IMR-90 (cell line): Measurements from ENCODE around the gene LRRC75A. TPM values are rescaled to one million over a fixed set of nuclear protein-coding genes. Genes with fewer than 3 reads are reported as not detected.
A peak's percentile ranks its signal among the peaks of the same experiment; 100 is the strongest.

Source experiments
- ATAC-seq: fragments of 200-7000 bp; cut with Tn5 transposase; 2 replicates; pipeline ENCODE4 v1.9.1; 2020; ENCODE audit warnings: low read depth, mild to moderate bottlenecking, moderate library complexity
- BruUV-seq: library from RNA; stranded (reverse); fragments of 400-500 nt; replicated peaks from 2 replicates; lab custom pipeline; 2021; lab: Mats Ljungman, UMichigan
- CTCF ChIA-PET: fragments of 300-600 bp; formaldehyde crosslinking; extraction: SDS; loops from one replicate; lab custom pipeline; 2021; ENCODE audit warnings: antibody characterized with exemption; lab: Yijun Ruan, JAX
- POLR2A ChIA-PET: fragments of 300-600 bp; sonication (Branson Sonifier 250); formaldehyde crosslinking; loops from one replicate; lab custom pipeline; 2022; ENCODE audit warnings: antibody characterized with exemption; ENCODE audit not compliant: unreplicated experiment; lab: Charles Lee
- DNase-seq: peaks from one replicate; pipeline ENCODE4 v3.0.0; 2013
- H2AFZ ChIP-seq: replicated peaks from 2 replicates; pipeline ENCODE3; 2013; ENCODE audit warnings: low read length, mild to moderate bottlenecking; ENCODE audit not compliant: poor library complexity
- H2AK5ac ChIP-seq: 2 replicates; pipeline ENCODE4 v1.6.1; 2013; ENCODE audit warnings: low read depth, low read length, inconsistent platforms
- H2AK9ac ChIP-seq: replicated peaks from 2 replicates; pipeline ENCODE3; 2013; ENCODE audit warnings: mild to moderate bottlenecking, low read depth, low read length, moderate library complexity; ENCODE audit not compliant: poor library complexity
- H2BK120ac ChIP-seq: 2 replicates; pipeline ENCODE4 v1.6.1; 2013; ENCODE audit warnings: low read depth, low read length, inconsistent platforms
- H2BK15ac ChIP-seq: 3 replicates; pipeline ENCODE4 v1.6.1; 2013; ENCODE audit warnings: low read depth, low read length, inconsistent platforms
- H2BK20ac ChIP-seq: 2 replicates; pipeline ENCODE4 v1.6.1; 2013; ENCODE audit warnings: low read depth, mild to moderate bottlenecking, inconsistent platforms, low read length, moderate library complexity
- H2BK5ac ChIP-seq: 2 replicates; pipeline ENCODE4 v1.6.1; 2013; ENCODE audit warnings: mild to moderate bottlenecking, low read depth, low read length, inconsistent platforms; ENCODE audit not compliant: poor library complexity, severe bottlenecking
- H3K14ac ChIP-seq: replicated peaks from 2 replicates; pipeline ENCODE4 v1.6.1; 2013; ENCODE audit warnings: low read depth, low read length, inconsistent platforms
- H3K18ac ChIP-seq: 2 replicates; pipeline ENCODE4 v1.6.1; 2013; ENCODE audit warnings: low read depth, low read length, control low read depth
- H3K23ac ChIP-seq: 2 replicates; pipeline ENCODE4 v1.6.1; 2013; ENCODE audit warnings: low read depth, low read length, inconsistent platforms
- H3K27ac ChIP-seq: 2 replicates; pipeline ENCODE4 v1.5.1; 2013; ENCODE audit warnings: mild to moderate bottlenecking, control low read depth, low read length; ENCODE audit not compliant: insufficient read depth
- H3K27me3 ChIP-seq: 2 replicates; pipeline ENCODE4 v1.6.1; 2013; ENCODE audit warnings: low read length; ENCODE audit not compliant: control insufficient read depth, insufficient read depth
- H3K36me3 ChIP-seq: 2 replicates; pipeline ENCODE4 v1.6.1; 2013; ENCODE audit warnings: low read length, mixed read lengths; ENCODE audit not compliant: control insufficient read depth, insufficient read depth
- H3K4ac ChIP-seq: 2 replicates; pipeline ENCODE4 v1.6.1; 2013; ENCODE audit warnings: low read depth, low read length, inconsistent platforms
- H3K4me1 ChIP-seq: 2 replicates; pipeline ENCODE4 v1.6.1; 2013; ENCODE audit warnings: low read length, mixed read lengths; ENCODE audit not compliant: control insufficient read depth, insufficient read depth
- H3K4me2 ChIP-seq: 2 replicates; pipeline ENCODE4 v1.6.1; 2013; ENCODE audit warnings: low read depth, mild to moderate bottlenecking, control low read depth, low read length, moderate library complexity
- H3K4me3 ChIP-seq: 2 replicates; pipeline ENCODE4 v1.5.1; 2013; ENCODE audit warnings: low read depth, mild to moderate bottlenecking, control low read depth, low read length, moderate library complexity; ENCODE audit not compliant: insufficient read depth
- H3K56ac ChIP-seq: 2 replicates; pipeline ENCODE4 v1.6.1; 2013; ENCODE audit warnings: low read length, inconsistent platforms; ENCODE audit not compliant: insufficient read depth; ENCODE audit errors: extremely low read depth
- H3K79me1 ChIP-seq, 2 experiments: 2 replicates each; pipeline ENCODE4 v1.6.1; 2013; ENCODE audit warnings: low read length in 2 of 2, inconsistent platforms in 1 of 2, low read depth in 1 of 2
- H3K9ac ChIP-seq: 2 replicates; pipeline ENCODE4 v1.6.1; 2013; ENCODE audit warnings: low read depth, low read length, control low read depth
- H3K9me1 ChIP-seq: 2 replicates; pipeline ENCODE4 v1.6.1; 2013; ENCODE audit warnings: low read length, inconsistent platforms; ENCODE audit not compliant: insufficient read depth
- H3K9me3 ChIP-seq: 2 replicates; pipeline ENCODE4 v1.6.1; 2013; ENCODE audit warnings: low read length; ENCODE audit not compliant: control insufficient read depth, insufficient read depth
- H4K20me1 ChIP-seq: 2 replicates; pipeline ENCODE4 v1.6.1; 2013; ENCODE audit warnings: low read length, inconsistent platforms; ENCODE audit not compliant: insufficient read depth
- H4K5ac ChIP-seq: 2 replicates; pipeline ENCODE4 v1.6.1; 2013; ENCODE audit warnings: mild to moderate bottlenecking, low read depth, low read length, control low read depth
- H4K8ac ChIP-seq, 2 experiments: 2 replicates each; pipeline ENCODE4 v1.6.1; 2013; ENCODE audit warnings: low read depth in 2 of 2, low read length in 2 of 2, control low read depth in 1 of 2, inconsistent platforms in 1 of 2
- H4K91ac ChIP-seq: 2 replicates; pipeline ENCODE4 v1.6.1; 2013; ENCODE audit warnings: low read depth, low read length, inconsistent platforms; ENCODE audit not compliant: insufficient read depth
- BHLHE40 ChIP-seq: fragments of 150-350 bp; IDR thresholded peaks from 2 replicates; pipeline ENCODE4 v1.6.1; 2016; ENCODE audit warnings: mild to moderate bottlenecking, low read depth, low read length
- CHD1 ChIP-seq: IDR thresholded peaks from 2 replicates; pipeline ENCODE4 v1.6.1; 2012; ENCODE audit warnings: low read depth, low read length, improper control_type of control experiment
- CTCF ChIP-seq: conservative IDR thresholded peaks from 2 replicates; pipeline ENCODE4 v1.5.1; 2012; ENCODE audit warnings: mild to moderate bottlenecking, low read depth, low read length, improper control_type of control experiment
- FOS ChIP-seq: fragments of 150-350 bp; IDR thresholded peaks from 2 replicates; pipeline ENCODE4 v1.6.1; 2016; ENCODE audit warnings: low read depth, low read length
- MAFK ChIP-seq: IDR thresholded peaks from 2 replicates; pipeline ENCODE4 v1.6.1; 2012; ENCODE audit warnings: low read depth, low read length, improper control_type of control experiment
- MAZ ChIP-seq: IDR thresholded peaks from 2 replicates; pipeline ENCODE4 v1.6.1; 2012; ENCODE audit warnings: low read depth, mild to moderate bottlenecking, low read length, improper control_type of control experiment, moderate library complexity, borderline replicate concordance
- MXI1 ChIP-seq: IDR thresholded peaks from 2 replicates; pipeline ENCODE4 v1.6.1; 2012; ENCODE audit warnings: low read depth, mild to moderate bottlenecking, low read length, moderate library complexity, borderline replicate concordance
- NFE2L2 ChIP-seq: fragments of 150-350 bp; IDR thresholded peaks from 2 replicates; pipeline ENCODE4 v1.6.1; 2016; ENCODE audit warnings: low read depth, mild to moderate bottlenecking, low read length
- POLR2A ChIP-seq: IDR thresholded peaks from 2 replicates; pipeline ENCODE4 v1.6.1; 2012; ENCODE audit warnings: mild to moderate bottlenecking, low read depth, low read length
- RAD21 ChIP-seq: IDR thresholded peaks from 2 replicates; pipeline ENCODE4 v1.6.1; 2012; ENCODE audit warnings: low read length, improper control_type of control experiment
- SMC3 ChIP-seq: fragments of 150-350 bp; IDR thresholded peaks from 2 replicates; pipeline ENCODE4 v1.6.1; 2016; ENCODE audit warnings: low read depth, mild to moderate bottlenecking, antibody characterized with exemption, low read length, moderate library complexity
- WGBS, 2 experiments: methylation state at CpG; one replicate each; pipeline versions ENCODE4 v1.1.5 to v1.1.7; 2013; ENCODE audit warnings: missing lambda C conversion rate in 2 of 2; ENCODE audit not compliant: insufficient read length in 1 of 2; ENCODE audit errors: extremely low coverage in 2 of 2; 5-methylcytosine and 5-hydroxymethylcytosine counted together
- dilution Hi-C: fragments of 300-500 bp; cut with HindIII; formaldehyde crosslinking; loops from one replicate; pipeline ENCODE4 v1.14.3; 2018; ENCODE audit warnings: low sequenced_read_pairs; ENCODE audit not compliant: unreplicated experiment
- in situ Hi-C: fragments of 300-500 bp; cut with MboI; formaldehyde crosslinking; loops from 3 replicates; pipeline ENCODE4 v1.14.3; 2019; ENCODE audit warnings: low sequenced_read_pairs, inconsistent platforms, mixed read lengths
- intact Hi-C: fragments of 100-400 bp; cut with micrococcal nuclease; formaldehyde crosslinking; loops from 2 replicates; pipeline ENCODE4 v1.10.0; 2022
- polyA plus RNA-seq, 3 experiments: library from polyadenylated mRNA; depleted of rRNA; stranded (reverse); fragments of >200 nt; gene quantifications; 2 replicates each; pipeline ENCODE4 v1.2.3, GENCODE V29; 2012; ENCODE audit warnings: low replicate concordance in 1 of 3
- total RNA-seq: library from RNA; depleted of rRNA; stranded (reverse); fragments of >200 nt; gene quantifications from 2 replicates; pipeline ENCODE4 v1.2.3, GENCODE V29; 2012
- TF ChIP-seq, protein P1 (sequence below): fragments of 150-350 bp; IDR thresholded peaks from 2 replicates; pipeline ENCODE4 v1.6.1; 2016; ENCODE audit warnings: low read depth, mild to moderate bottlenecking, low read length, moderate library complexity, borderline replicate concordance

LRRC75A gene
- total and polyA plus RNA-seq, 2 of the 4 experiments (the other 2 are of a cell fraction), result 0.72 to 1.0 TPM

- Histone ChIP-seq H2BK120ac (no peak overlapping the region), H3K18ac (no peak overlapping the region; the same call in 1 of the 2 replicates), H2BK15ac (no peak overlapping the region), H3K27ac (no peak overlapping the region), H3K36me3 (no peaks in the 10 kb centered on the region), H3K79me1 (no peaks in the 10 kb centered on the region), H2BK5ac (no peak overlapping the region), H2AK5ac (no peak overlapping the region), H3K9ac (no peak overlapping the region), H2BK20ac (no peak overlapping the region), H3K4me3 (no peak overlapping the region), H4K8ac (no peak overlapping the region), H2AK9ac (no peak overlapping the region), H3K23ac (0 out of 2 replicates have a peak overlapping the region, but pooled peaks have one; percentile 80), H3K4ac (no peak overlapping the region; the same call in 1 of the 2 replicates), H4K91ac (no peak overlapping the region), H3K9me1 (no peaks in the 10 kb centered on the region; the same call in 1 of the 2 replicates), H3K9me3 (no peaks in the 10 kb centered on the region), H3K4me2 (peak overlapping the region; percentile 16; the same call in 1 of the 2 replicates), H3K14ac (no peak overlapping the region; the same call in 1 of the 2 replicates), H2AFZ (peak overlapping the region; percentile 78), H3K4me1 (peaks cover 8% of the 10 kb centered on the region), H3K27me3 (peaks cover 6% of the 10 kb centered on the region; the same call in 1 of the 2 replicates), H3K56ac (no peak overlapping the region), H4K5ac (no peak overlapping the region; the same call in 1 of the 2 replicates), H4K20me1 (no peaks in the 10 kb centered on the region)
- DNase-seq (no peak), ATAC-seq (no peak)
- intact Hi-C loops (no loop called here), dilution Hi-C loops (no loop called here), in situ Hi-C loops (no loop called here)
- 60% methylated on average over 2 of the region's 19 CpGs; no CpG with 5 or more reads in 1 of the 2 experiments for WGBS, 2 experiments
- no peak for TF ChIP-seq MAFK
- no peak for TF ChIP-seq POLR2A
- no peak for TF ChIP-seq RAD21
- no peak for TF ChIP-seq NFE2L2
- TF ChIP-seq BHLHE40, result no peak
- TF ChIP-seq CHD1, result no peak
- TF ChIP-seq, protein P1, sequence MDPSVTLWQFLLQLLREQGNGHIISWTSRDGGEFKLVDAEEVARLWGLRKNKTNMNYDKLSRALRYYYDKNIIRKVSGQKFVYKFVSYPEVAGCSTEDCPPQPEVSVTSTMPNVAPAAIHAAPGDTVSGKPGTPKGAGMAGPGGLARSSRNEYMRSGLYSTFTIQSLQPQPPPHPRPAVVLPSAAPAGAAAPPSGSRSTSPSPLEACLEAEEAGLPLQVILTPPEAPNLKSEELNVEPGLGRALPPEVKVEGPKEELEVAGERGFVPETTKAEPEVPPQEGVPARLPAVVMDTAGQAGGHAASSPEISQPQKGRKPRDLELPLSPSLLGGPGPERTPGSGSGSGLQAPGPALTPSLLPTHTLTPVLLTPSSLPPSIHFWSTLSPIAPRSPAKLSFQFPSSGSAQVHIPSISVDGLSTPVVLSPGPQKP, result no peak
- no peak for TF ChIP-seq SMC3
- TF ChIP-seq FOS, result no peak
- no peak for TF ChIP-seq CTCF
- no peak for TF ChIP-seq MAZ
- TF ChIP-seq MXI1, result no peak
- CTCF ChIA-PET, result no interaction called here
- BruUV-seq, result no TSS peak
- POLR2A ChIA-PET, result no interaction called here
Measured at GRCh38 chr17:16484445-16485175, 7.4 kb downstream of the LRRC75A start.
